Activated CD8-positive, alpha-beta memory T cell treated with anti-CD3 and anti-CD28 coated beads, Interleukin-2, amount 50 U/mL, for 24 hours (primary cell): ENCODE measurements around the gene TOP2A.
"Not testable (repeated sequence)": the region's sequence is repeated elsewhere in the genome, so short reads cannot be mapped to it uniquely, and the experiment has no call there.

Experiments
- DNase-seq: peaks from one replicate; pipeline ENCODE4 v3.0.0-alpha.2; 2020; ENCODE audit errors: extremely low read depth

Gene TOP2A

GRCh38 chr17:40432864-40433528, 15.3 kb upstream of the TOP2A start:
- DNase-seq = no peak

DNA sequence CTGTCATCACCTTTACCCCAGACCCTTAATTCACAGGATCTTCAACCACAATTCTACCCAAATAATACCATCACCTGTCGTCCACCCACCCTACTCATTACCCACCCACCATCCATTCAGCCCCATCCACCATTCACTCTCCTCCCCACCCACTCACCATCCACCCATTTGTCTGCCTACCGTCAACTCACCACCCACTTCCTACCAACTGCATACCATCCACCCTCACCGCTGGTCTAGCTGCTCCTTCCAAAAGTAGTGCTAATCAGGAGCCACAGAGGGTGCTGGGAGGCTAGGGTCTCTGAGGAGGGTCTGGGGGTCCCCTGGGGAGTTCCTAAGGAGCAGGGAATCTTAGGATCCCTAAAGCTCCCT, 13.5 kb upstream of the TOP2A start:
- DNase-seq = no peak

DNA sequence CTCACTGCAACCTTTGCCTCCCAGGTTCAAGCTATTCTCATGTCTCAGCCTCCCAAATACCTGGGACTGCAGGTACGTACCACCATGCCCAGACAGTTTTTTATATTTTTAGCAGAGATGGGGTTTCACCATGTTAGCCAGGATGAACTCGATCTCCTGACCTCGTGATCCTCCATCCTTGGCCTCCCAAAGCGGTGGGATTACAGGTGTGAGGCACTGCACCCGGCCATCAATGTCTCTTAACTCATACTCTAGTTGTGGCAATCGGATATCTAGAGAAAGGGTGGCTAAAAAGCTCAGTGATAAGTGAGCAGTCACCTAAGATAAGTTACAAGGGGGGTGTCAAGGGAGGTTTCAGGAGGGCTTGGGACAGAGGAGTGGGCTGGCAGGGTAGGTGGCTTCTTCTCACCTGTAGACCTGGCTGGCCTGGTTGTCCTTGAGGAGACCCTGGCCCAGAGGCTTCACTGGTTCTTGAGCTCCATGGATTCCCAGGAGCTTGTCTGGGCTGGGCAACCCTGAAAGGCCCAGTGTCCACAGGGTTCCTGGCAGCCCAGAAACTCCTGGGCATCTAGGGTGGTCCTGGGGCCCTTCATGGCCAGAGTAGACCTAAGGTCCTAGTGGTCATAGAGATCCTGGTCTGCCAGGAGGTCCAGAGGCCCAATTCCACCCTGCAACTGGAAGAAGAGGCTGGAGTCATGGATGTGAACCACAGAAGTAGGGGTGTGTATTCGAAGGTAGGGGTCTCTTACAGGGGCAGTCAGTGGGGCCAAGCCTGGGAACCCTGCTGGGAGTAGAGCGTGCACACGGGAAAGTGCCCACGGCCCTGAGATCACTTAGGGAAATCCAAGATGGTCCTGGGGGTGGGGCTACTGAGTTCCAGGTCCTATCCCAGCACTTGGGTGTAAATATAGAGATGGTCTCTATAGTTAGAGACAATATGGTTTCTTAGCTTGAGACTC, 12.9 kb upstream of the TOP2A start:
- no peak for DNase-seq

GRCh38 chr17:40427002-40427491, 9.4 kb upstream of the TOP2A start:
- no peak for DNase-seq

DNA sequence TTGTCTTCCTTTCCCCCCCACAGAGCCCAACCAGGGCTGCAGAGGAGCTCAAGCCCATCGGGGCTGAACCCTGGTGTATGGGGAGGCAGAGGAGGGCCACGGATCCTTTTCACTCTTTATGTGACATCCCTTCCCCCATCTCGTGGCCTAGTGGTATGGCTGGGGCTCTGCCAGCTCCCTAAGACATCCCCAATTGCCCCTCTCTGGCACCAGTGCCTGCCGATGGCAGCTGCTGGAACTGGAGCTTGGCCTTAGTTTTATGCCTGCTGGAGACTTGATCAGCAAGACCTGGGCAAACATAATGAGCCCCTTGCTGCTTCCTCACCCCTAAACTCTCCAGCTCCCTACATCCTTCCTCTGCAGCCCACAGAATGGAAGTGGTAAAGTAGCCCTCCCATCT, 8.0 kb upstream of the TOP2A start:
- no peak for DNase-seq

DNA sequence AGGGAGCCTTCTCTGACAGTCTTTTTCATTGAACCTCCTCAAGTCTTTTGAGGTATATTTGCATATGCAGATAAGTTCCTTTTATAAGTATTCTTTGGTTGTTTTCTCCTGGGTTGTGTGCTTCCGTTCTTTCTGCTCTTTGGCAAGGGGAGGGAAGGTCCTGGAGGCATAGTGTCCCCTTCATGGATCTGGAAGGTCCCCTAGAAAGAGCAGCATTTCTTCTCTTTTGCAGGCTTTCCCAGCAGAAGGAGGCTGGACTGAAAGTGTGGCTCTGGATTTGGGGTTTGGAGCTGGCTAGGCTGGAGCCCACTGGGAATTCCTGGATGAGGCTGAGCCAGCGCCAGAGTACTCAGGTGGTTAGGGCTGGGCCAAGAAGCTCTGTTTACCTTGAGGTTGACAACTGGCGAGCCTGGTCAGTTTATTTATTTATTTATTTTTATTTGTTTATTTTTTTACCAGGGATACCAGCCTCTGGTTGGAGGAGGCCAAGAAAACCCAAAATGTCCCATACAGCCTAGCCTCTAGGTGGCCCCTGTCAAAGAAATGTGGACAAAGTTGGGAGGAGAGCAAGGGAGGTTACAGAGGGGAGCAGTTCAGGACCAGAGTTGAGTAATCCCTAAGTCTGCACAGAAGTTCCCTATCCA, 5.4 kb upstream of the TOP2A start:
- no peak for DNase-seq

DNA sequence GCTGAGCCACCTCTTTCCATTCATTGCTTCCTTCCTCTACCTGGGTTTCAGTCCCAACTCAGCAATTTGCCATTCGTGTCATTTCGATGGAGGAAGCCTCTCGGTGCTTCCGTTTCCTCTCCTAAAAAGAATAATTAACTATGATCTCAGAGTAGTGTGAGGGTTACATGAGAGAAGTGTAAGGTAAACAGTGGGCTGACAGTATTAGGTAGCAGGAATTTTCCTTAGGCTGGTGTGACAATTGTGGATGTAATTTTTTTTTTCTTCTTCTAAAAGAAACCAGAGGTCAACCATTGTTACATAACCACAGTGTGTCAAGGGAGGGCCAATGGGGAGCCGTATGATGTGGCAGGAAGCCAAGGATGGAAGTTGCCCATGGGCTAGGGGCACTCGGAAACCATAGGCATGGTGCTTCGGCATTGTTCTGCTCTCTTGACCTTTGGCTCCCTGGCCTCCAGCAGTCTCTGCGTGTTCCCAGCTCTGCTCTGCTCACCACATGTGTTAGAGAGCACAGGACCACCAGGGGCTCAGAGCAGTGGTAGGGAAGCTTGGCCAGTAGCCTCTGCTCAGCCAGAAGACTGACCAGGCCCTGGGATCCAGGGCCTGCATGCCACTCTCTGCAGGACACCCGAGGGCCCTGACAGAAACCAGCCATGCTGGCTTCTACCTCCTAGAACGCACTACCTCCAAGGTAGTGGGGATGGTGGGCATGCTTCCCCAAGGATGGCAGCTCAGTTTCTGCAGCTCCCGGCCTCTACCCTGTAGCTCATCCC, 2.0 kb upstream of the TOP2A start:
- DNase-seq = no peak

DNA sequence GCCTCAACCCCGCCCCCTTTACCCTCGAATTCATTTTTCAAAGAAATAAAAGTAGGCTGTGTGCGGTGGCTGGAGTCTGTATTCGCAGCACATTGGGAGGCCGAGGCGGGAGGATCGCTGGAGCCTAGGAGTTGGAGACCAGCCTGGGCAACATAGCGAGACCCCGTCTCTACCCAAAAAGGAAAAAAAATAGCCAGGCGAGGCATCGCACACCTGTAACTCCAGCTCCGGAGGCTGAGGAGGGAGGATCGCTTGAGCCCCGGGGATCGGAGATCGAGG, 671 bp upstream of the TOP2A start:
- DNase-seq = no peak

DNA sequence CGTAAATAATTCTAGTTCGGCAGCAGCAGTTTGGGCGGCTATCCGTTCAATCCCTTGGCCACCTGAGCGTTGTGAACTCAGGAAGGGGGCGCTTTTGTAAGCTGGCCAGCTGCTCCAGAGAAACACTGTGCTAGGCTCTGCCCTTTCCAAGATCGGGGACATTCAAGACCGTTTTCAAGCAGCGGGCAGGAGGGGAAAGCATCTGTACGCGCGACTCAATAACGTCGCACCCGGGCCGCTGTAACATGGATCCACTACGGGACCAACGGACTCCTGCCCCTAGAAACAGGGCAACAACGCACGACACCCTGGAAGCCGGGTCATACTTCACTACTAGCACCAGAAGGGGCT, 463 bp downstream of the TOP2A start:
- no peak for DNase-seq

DNA sequence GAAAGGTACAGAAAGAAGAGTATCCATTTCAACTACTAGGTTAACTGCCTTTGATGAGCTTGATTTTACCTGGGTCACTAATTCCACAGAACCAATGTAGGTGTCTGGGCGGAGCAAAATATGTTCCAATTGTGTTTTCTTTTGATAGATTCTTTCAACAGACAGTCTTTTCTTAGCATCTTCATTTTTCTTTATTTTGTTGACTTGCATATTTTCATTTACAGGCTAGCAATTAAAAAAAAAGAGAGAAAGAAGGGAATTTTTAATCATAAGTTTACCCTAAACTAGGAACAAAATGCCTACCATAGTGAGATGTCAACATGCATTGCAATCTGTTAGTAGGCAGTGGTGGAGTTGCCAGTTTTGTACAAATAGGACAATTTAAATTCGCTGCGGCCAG, 1.0 kb downstream of the TOP2A start:
- DNase-seq = no peak

- DNase-seq = no peak
Measured at GRCh38 chr17:40415390-40415789, 2.3 kb downstream of the TOP2A start.

- DNase-seq = not testable (repeated sequence)
Measured at GRCh38 chr17:40414312-40414711, 3.4 kb downstream of the TOP2A start.

DNA sequence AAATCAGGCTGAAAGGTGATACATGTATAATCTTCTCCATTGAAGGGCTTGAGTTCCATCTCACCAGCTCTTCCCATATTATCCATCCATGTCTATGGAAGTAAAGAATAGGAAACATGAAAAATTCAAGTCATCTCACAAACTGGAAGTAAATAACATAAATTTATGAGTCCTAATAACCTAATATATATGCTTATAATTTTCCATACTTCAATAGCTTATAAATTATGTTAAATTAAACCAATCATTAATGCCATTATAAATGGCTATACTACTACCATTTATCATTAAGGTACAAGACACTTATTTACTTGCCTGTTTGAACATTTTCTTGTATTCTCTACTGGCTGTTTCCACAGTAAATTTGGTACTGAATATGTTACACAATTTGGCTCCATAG, 4.8 kb downstream of the TOP2A start:
- DNase-seq = no peak

- DNase-seq = no peak
Measured at GRCh38 chr17:40411821-40412220, 5.9 kb downstream of the TOP2A start.

- no peak for DNase-seq
Measured at GRCh38 chr17:40410082-40410481, 7.6 kb downstream of the TOP2A start.

- not testable (repeated sequence) for DNase-seq
Measured at GRCh38 chr17:40409540-40409939, 8.2 kb downstream of the TOP2A start.

DNA sequence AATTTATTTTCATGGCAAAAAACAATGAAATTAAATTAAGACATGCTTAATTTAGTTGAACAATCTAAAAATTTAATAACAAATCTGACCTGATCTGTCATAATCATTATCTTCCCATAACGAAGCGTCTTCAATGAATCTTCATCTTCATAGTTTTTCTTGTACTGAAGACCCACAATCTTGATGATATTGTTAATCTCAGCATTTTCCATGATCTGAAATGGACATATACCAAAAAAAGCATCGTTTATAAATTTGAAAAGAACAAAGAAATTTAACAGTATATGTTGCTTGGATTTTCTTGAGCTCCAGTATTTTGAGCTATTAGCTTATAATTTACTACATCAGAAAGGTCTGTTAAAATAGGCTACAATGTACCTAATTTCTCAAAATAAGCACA, 10.2 kb downstream of the TOP2A start:
- no peak for DNase-seq

- DNase-seq = no peak
Measured at GRCh38 chr17:40404003-40404402, 13.7 kb downstream of the TOP2A start.

DNA sequence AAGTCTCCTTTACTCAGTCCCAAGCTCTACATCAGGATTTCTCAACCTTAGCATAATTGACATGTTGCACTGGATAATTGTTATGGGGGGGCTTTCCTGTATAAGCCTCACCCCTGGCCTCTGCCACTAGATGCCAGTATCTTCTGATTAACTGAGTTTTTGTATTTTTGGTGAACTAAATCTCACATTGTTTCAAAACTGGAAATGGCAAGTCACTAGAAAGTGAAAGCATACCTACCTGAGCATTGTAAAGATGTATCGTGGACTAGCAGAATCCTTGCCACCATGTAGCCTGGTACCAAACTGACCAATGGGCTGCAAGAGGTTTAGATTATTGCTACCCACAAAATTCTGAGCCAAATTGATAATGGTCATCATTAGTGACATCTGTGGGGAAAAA, 15.0 kb downstream of the TOP2A start:
- no peak for DNase-seq

DNA sequence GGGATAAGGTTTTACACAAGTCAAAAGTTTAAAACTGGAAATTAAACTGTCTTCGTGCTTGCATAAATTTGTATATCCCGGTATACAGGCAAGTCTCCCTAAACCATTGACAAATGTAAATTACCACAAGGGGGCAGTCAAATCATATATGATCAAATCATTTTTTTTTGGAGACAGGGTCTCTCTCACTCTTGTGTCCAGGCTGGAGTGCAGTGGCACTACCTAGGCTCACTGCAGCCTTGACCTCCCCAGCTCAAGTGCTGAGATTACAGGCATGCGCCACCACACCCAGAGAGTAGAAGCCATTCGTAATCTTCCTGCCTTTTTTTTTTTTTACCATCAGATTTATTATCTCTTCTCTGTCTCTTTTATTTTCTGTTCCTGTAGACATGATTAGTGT, 18.5 kb downstream of the TOP2A start:
- no peak for DNase-seq

- not testable (repeated sequence) for DNase-seq
Measured at GRCh38 chr17:40386555-40386954, 31.1 kb downstream of the TOP2A start.

DNA sequence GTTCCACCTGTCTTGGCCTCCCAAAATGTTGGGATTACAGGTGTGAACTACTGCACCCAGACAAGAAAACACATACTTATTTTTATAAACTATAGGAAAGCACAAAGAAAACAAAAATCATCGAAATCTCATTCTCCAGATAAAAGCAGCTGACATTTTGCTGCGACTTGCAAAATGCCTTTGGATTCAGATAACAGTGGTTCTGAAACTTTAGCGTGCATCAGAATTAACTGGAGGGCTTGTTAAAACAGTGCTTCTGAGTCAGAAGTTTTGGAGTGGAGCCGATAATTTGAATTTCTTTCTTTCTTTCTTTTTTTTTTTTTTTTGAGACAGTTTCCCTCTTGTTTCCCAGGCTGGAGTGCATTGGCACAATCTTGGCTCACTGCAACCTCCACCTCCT, 35.4 kb downstream of the TOP2A start:
- no peak for DNase-seq
